Right lobe of liver (tissue), 6 donors: Measurements from ENCODE around the gene CHMP6. TPM values are rescaled to one million over a fixed set of nuclear protein-coding genes. Genes with fewer than 3 reads are reported as not detected.
A peak's percentile ranks its signal among the peaks of the same experiment; 100 is the strongest.

ENCODE experiments used
- ATAC-seq, 4 donors: fragments of 200-7000 bp; cut with Tn5 transposase; one replicate each; pipeline ENCODE4 v1.9.1; 2020; ENCODE audit warnings: mild to moderate bottlenecking in 4 of 4, moderate library complexity in 4 of 4
- DNase-seq, 3 donors: peaks; one replicate each; pipeline ENCODE4 v3.0.0-alpha.2; 2020
- H3K27ac ChIP-seq, 3 donors: fragments of 200-600 bp; one replicate each; pipeline ENCODE4 v1.8.0; 2022
- H3K27me3 ChIP-seq, 2 donors: fragments of 200-600 bp; one replicate each; pipeline ENCODE4 v1.8.0; 2022
- H3K36me3 ChIP-seq, 4 donors: fragments of 200-600 bp; sonication (generic) in 1 of 4; one replicate each; pipeline versions ENCODE4 v1.5.1 to v1.8.0; 2017 to 2022; ENCODE audit warnings: control low read depth in 1 of 4
- H3K4me1 ChIP-seq, 4 donors: fragments of 200-600 bp; sonication (generic) in 1 of 4; one replicate each; pipeline versions ENCODE4 v1.5.1 to v1.8.0; 2017 to 2022; ENCODE audit warnings: control low read depth in 1 of 4
- H3K4me3 ChIP-seq, 3 donors: fragments of 200-600 bp; one replicate each; pipeline ENCODE4 v1.8.0; 2022
- H3K9me3 ChIP-seq, 4 donors: fragments of 200-600 bp; sonication (generic) in 1 of 4; one replicate each; pipeline versions ENCODE4 v1.5.1 to v1.8.0; 2017 to 2022; ENCODE audit warnings: control low read depth in 1 of 4
- POLR2A ChIP-seq: fragments of 450-650 bp; IDR thresholded peaks from one replicate; pipeline ENCODE4 v1.6.1; 2017; ENCODE audit warnings: antibody characterized with exemption, mild to moderate bottlenecking
- WGBS: methylation state at CpG from one replicate; pipeline ENCODE4 v1.1.6; 2018; ENCODE audit warnings: low coverage, low lambda C conversion rate; ENCODE audit not compliant: insufficient coverage; ENCODE audit errors: missing lambda C conversion rate; 5-methylcytosine and 5-hydroxymethylcytosine counted together
- intact Hi-C, 2 donors: fragments of 100-400 bp; cut with DNase I; formaldehyde crosslinking; loops; one replicate each; pipeline versions ENCODE4 v1.11.2 to v1.14.1; 2022
- total RNA-seq, 6 experiments: library from RNA; depleted of rRNA in 2 of 6; stranded (reverse); fragments of >200 nt in 2 of 6; fragmentation: NEBNext Ultra II Directional in 3 of 6; extraction: Animal tissue kit (Norgen Biotek cat#: 25700) in 3 of 6; gene quantifications; one replicate each; pipeline versions ENCODE4 v1.1.0 to v1.2.4, GENCODE V29; 2016 to 2023
- TF ChIP-seq, protein P1 (sequence below), 4 donors: fragments of 200-600 bp in 3 of 4; fragments of 450-650 bp in 1 of 4; IDR thresholded peaks; one replicate each; pipeline versions ENCODE4 v1.5.1 to v1.8.0; 2016 to 2022; ENCODE audit warnings: antibody characterized with exemption in 4 of 4, mild to moderate bottlenecking in 2 of 4
- donor health status: DM: no; HTN: yes; CAD: no.
- donor health status: DM: no; HTN: no; CAD: no.
- donor health status: DM: no; HTN: no; CAD: no.
- donor health status: DM: no; HTN: yes; CAD: no.
- donor health status: DM: no; HTN: yes; CAD: no.

Gene CHMP6
- total RNA-seq, 6 experiments from 2014 or later: 13.4 to 27.8 (median 15.6) TPM

DNA sequence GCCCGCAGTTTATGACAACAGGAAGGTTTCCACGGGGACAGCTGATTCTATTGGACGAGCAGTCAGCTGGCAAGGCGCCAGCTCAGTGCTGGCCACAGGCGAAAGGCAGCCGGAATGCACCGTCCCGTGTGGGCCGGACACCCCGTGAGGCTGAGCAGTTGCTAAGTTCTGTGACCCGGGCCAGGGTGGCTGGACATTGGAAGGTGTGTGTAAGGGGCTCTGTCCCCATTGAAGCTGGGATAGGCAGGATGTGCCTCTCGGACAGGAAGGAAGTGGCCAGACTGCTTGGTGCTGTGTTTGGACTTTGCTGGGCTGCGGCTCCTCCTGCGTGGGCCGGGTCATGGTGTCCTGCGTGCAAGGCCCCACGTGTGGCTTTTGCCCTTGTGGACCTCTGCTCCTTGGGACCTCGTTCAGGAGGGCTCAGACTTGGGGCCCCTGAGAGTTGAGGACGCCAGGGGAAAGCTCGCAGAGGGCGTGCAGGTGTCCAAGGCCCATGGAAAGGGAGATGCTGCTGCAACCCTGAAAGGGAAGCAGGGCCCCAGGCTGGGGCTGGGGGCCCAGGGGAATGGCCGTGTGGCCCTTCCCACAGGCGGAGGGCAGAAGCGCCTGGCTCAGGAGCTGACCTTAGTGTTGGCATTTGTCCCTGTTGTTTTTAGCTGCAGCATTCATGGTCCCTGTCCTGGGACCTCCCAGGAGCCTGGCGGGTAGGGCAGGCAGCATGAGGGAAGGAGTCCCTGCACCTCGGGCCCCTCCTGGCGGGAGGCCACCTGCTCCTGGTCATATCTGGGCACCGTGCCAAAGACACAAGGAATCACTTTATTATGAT lies 53.3 kb downstream of the CHMP6 start:
- no peak overlapping the region for H3K4me3 ChIP-seq
- no peak for TF ChIP-seq POLR2A
- TF ChIP-seq, protein P1, sequence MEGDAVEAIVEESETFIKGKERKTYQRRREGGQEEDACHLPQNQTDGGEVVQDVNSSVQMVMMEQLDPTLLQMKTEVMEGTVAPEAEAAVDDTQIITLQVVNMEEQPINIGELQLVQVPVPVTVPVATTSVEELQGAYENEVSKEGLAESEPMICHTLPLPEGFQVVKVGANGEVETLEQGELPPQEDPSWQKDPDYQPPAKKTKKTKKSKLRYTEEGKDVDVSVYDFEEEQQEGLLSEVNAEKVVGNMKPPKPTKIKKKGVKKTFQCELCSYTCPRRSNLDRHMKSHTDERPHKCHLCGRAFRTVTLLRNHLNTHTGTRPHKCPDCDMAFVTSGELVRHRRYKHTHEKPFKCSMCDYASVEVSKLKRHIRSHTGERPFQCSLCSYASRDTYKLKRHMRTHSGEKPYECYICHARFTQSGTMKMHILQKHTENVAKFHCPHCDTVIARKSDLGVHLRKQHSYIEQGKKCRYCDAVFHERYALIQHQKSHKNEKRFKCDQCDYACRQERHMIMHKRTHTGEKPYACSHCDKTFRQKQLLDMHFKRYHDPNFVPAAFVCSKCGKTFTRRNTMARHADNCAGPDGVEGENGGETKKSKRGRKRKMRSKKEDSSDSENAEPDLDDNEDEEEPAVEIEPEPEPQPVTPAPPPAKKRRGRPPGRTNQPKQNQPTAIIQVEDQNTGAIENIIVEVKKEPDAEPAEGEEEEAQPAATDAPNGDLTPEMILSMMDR (IDR thresholded peaks at IDR 0.05): no peak
- H3K27me3 ChIP-seq: no peaks in the 10 kb centered on the region
- H3K36me3 ChIP-seq: no peaks in the 10 kb centered on the region
- H3K9me3 ChIP-seq: no peaks in the 10 kb centered on the region
- 29% methylated on average over 6 of the region's 28 CpGs for WGBS
- ATAC-seq (peak; percentile 44 to 62 (median 58)), DNase-seq (peak; percentile 87 to 92 (median 91))
- intact Hi-C loops: no loop called here
- H3K4me1 ChIP-seq: peaks cover 0 to 85% (median 31%) of the 10 kb centered on the region in 4 donors
- peak overlapping the region; percentile 70 to 84 (median 81) for H3K27ac ChIP-seq

DNA sequence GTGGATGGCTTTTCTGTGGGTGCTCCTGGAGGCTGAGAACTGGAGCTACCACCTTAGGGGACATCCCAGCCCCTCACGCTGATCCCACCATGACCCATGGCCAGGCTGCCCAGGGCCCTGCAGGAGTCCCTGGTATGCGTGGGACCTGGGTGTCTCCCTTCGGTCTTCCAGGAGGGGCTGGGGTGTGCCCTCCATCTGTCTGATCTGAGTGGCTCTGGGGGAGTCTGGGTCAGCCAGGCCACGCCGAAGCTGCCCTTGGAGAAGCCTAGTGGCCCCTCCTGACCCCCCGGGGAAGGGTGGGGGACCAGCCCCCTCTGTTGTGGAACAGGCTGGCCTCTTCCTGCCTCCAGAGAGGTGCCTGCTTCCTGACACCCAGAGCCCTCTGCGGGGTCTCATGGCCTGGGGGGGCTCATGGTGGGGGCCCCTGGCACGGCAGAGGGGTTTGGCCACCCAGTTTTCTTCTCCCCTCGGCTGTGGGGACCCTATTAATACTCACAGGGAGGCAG lies 54.0 kb downstream of the CHMP6 start:
- no peak for ATAC-seq
- Histone ChIP-seq H3K4me1 (peaks cover 0 to 80% (median 28%) of the 10 kb centered on the region in 4 donors), H3K4me3 (no peak overlapping the region), H3K36me3 (no peaks in the 10 kb centered on the region), H3K27me3 (no peaks in the 10 kb centered on the region), H3K27ac (peak overlapping the region; percentile 70 to 84 (median 81)), H3K9me3 (no peaks in the 10 kb centered on the region)
- intact Hi-C loops: no loop called here
- TF ChIP-seq, protein P1 (IDR thresholded peaks at IDR 0.05): no peak
- TF ChIP-seq POLR2A: no peak
- DNase-seq: no peak
- 69% methylated on average over 4 of the region's 9 CpGs for WGBS

DNA sequence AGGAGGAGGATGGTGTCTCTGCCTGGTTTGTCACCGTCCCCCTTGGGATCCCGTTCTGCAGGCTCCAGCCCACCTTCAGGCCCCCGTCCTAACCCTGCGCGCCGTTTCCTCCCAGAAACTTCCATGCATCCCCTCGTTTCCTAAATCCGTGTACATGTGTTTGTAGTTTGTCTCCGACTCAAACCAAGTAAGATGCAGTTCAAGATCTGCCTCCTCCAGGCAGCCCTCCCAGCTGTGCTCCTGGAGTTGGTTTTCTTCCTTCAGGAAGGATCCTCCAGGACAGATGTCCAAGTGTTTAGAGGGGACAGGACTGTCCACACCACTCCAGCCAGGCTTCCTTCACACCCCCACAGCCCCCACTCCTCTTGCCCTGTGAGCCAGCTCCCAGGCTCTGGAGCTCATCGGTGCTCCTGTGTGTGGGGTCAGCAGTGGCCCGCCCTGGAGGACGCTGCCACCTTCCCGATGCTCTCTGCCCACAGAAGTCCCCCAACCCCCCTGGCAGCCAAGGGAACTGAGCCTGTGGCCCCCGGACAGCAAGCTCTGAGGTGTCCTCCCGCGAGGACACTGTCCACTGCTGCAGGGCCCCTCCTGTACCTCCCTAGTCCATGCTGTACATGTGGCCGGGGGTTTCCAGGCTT lies 54.6 kb downstream of the CHMP6 start:
- Histone ChIP-seq H3K9me3 (no peaks in the 10 kb centered on the region), H3K4me1 (peaks cover 0 to 80% (median 28%) of the 10 kb centered on the region in 4 donors), H3K27ac (peak overlapping the region; percentile 70 to 84 (median 81)), H3K36me3 (no peaks in the 10 kb centered on the region), H3K4me3 (no peak overlapping the region), H3K27me3 (no peaks in the 10 kb centered on the region)
- TF ChIP-seq POLR2A: no peak
- TF ChIP-seq, protein P1 (IDR thresholded peaks at IDR 0.05): no peak
- ATAC-seq: no peak
- intact Hi-C loops: no loop called here
- no peak for DNase-seq
- WGBS: 80% methylated on average over 3 of the region's 17 CpGs

DNA sequence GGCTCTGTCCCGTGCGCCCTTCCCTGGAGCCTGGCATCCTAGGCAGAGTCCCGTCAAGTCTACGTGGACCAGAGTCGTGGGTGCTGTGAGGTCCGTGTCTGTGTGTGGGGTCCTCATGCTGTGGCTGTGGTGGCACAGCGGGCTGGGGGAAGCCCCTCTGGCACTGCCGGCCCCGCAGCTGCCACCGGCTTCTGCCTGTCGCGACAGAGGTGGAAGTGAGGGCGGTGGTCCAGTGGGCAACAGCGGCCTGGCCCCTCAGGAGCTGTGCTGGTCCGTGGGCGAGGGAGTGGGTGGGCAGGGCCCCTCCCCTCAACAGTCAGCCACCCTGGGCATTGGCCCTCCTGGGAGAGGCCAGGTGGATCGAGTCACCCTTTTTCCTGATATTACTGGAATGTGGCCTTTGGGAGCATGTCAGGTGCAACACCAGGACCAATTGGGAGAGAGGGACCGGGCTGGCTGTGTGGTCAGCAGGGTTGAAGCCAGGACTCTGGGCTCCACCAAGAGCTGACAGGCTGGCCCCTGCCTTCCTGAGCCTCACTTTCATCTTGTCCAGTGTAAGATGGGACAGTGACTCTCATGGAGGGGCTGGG lies 55.2 kb downstream of the CHMP6 start:
- H3K36me3 ChIP-seq: no peaks in the 10 kb centered on the region
- TF ChIP-seq, protein P1 (IDR thresholded peaks at IDR 0.05): no peak
- no peak for TF ChIP-seq POLR2A
- H3K4me3 ChIP-seq: no peak overlapping the region
- intact Hi-C loops: no loop called here
- H3K27me3 ChIP-seq: no peaks in the 10 kb centered on the region
- ATAC-seq: peak in 1 of 4 donors; percentile 20
- DNase-seq: peak in 1 of 3 donors; percentile 46
- no CpG with 5 or more reads among the region's 18 CpGs for WGBS
- H3K4me1 ChIP-seq: peaks cover 0 to 86% (median 31%) of the 10 kb centered on the region in 4 donors
- no peaks in the 10 kb centered on the region for H3K9me3 ChIP-seq
- peak overlapping the region; percentile 4 to 51 (median 48) for H3K27ac ChIP-seq
